ENCODE results near the gene NFATC2.

DNA sequence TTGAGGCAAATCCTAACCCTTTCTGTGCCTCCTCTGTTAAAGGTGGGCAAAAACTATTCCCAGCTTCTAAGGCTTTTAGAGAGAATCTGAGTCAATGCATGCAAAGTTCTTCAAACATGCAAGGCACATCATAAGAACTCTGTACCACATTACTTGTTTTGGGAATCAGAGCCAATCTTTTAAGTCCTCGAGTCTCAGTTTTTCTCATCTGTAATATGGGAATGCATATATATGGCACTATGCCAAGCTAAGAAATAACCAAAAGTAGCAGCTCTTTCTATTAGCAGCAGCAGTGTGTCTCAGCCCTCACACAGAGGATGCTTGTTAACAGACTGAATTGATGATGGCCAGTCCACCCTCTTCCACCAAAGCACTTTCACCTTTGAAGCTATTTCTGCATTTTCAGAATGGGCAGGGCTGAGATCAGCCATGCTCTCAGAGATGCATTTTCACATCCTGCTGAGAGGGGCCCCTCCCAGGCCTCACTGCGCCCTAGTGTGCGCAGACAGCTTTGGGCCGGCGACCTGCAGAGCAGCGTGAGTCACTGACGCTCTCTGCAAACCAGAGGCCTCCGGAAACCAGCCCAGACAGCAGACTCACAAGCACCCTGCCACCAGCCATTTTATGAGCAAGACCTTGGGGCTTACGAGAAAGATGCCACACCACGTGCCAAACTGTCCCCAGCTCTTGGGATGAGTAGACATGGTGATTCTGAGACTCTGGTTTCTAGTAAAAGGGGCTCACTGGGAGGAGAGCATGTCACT lies 138.0 kb downstream of the NFATC2 start:
- TF ChIP-seq, protein P1, sequence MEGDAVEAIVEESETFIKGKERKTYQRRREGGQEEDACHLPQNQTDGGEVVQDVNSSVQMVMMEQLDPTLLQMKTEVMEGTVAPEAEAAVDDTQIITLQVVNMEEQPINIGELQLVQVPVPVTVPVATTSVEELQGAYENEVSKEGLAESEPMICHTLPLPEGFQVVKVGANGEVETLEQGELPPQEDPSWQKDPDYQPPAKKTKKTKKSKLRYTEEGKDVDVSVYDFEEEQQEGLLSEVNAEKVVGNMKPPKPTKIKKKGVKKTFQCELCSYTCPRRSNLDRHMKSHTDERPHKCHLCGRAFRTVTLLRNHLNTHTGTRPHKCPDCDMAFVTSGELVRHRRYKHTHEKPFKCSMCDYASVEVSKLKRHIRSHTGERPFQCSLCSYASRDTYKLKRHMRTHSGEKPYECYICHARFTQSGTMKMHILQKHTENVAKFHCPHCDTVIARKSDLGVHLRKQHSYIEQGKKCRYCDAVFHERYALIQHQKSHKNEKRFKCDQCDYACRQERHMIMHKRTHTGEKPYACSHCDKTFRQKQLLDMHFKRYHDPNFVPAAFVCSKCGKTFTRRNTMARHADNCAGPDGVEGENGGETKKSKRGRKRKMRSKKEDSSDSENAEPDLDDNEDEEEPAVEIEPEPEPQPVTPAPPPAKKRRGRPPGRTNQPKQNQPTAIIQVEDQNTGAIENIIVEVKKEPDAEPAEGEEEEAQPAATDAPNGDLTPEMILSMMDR (IDR thresholded peaks at IDR 0.05), result no peak
- no peak for TF ChIP-seq POLR2A (IDR thresholded peaks at IDR 0.05)

All from uterus (tissue), 2 donors.